IPS-11a (cell line): Measurements from ENCODE around the gene RING1.
"Not testable (repeated sequence)": the region's sequence is repeated elsewhere in the genome, so short reads cannot be mapped to it uniquely, and the experiment has no call there.

ENCODE experiments used
- H3K4me3 ChIP-seq: one replicate; pipeline ENCODE4 v1.5.1; 2013; ENCODE audit warnings: low read depth, low read length, control low read depth

Gene RING1

DNA sequence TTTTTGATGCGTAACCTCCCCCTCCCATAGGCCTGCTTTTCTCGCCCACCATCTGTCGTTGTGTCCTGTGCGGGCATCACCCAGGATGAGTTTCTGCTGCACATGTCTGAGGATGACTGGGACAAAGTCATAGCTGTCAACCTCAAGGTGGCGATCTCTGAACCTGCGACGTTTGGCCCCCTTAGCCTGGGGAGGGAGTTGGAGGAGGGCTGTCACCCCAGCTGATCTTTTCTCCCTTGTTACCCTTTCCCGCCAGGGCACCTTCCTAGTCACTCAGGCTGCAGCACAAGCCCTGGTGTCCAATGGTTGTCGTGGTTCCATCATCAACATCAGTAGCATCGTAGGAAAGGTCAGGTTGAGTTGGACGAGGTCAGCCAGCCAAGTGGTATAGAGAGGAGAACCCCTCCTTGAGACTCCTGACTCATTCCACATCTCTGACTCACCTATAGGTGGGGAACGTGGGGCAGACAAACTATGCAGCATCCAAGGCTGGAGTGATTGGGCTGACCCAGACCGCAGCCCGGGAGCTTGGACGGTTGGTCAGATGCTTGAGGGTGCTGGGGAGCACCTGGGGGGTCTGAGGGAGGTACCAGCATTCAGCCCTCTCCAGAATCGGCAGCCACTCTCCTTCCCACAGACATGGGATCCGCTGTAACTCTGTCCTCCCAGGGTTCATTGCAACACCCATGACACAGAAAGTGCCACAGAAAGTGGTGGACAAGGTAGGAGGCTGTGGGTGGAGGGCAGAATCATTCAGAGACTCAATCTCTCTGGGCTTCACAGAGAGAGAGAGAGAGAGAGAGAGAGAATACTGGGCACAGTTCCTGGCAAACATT is 2.9 kb upstream of the RING1 start:
- H3K4me3 ChIP-seq: peak overlapping the region; percentile 73

GRCh38 chr6:33206027-33206863 is 2.1 kb upstream of the RING1 start:
- no peak overlapping the region for H3K4me3 ChIP-seq

DNA sequence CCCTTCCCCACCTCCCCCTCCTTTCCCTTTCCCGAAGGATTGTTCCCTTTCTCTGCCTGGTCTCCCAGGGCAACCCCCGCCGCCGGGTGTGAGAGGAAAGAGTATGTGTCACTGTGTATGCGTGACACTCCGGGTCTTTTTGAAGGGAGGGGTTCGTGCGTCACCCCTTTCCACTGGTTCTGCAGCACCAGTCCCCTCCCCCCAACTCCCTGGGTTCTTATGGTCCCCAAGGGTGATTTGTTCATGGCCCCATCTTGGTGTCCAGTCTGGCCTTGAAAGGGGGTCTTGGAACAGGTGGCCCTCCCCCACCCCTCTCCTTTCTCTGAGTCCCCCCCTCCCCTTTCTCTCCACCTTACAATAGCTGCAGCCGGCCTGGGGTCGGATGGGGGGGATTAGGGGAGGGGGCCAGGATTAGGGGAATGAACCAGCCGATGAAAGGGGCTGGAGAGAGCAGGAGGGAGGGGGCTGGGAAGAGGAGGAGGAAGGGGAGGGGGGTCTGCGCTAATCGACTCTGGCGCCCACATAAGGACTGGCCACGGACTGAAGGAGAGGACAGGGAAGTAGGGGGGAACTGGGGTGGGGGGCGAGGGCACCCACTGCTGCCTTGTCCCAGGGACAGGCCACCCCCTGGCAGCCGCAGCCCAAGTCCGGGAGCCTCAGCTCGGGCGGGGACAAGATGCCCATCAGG is 1.3 kb upstream of the RING1 start:
- peak overlapping the region; percentile 81 for H3K4me3 ChIP-seq

DNA sequence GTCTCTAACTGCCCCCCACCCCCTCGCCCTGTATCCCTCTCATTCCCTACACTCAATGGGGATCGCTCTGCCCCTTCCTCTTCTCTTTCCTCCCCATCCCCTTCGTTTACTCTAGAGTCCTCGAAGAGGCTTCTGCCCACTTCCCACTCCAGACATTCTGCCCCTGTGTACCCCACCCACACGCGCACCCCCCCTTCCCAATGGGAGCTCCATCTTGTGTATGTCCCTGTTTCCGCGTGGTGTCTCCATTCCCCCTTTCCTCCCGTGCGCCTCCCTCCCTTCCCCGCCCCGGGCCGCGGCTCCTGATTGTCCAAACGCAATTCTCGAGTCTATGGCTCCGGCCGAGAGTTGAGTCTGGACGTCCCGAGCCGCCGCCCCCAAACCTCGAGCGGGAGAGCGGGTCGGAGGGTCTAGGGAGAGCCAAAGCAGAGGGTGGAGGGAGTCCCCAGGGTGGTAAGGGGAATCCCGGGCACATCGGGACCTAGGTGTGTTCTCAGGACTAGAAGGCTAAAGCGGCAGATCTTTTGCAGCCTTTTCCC is 679 bp upstream of the RING1 start:
- H3K4me3 ChIP-seq: peak overlapping the region; percentile 81

- no peak overlapping the region for H3K4me3 ChIP-seq
Measured at GRCh38 chr6:33209856-33210255, 1.6 kb downstream of the RING1 start.

GRCh38 chr6:33211136-33211535 is 2.8 kb downstream of the RING1 start:
- no peak overlapping the region for H3K4me3 ChIP-seq

DNA sequence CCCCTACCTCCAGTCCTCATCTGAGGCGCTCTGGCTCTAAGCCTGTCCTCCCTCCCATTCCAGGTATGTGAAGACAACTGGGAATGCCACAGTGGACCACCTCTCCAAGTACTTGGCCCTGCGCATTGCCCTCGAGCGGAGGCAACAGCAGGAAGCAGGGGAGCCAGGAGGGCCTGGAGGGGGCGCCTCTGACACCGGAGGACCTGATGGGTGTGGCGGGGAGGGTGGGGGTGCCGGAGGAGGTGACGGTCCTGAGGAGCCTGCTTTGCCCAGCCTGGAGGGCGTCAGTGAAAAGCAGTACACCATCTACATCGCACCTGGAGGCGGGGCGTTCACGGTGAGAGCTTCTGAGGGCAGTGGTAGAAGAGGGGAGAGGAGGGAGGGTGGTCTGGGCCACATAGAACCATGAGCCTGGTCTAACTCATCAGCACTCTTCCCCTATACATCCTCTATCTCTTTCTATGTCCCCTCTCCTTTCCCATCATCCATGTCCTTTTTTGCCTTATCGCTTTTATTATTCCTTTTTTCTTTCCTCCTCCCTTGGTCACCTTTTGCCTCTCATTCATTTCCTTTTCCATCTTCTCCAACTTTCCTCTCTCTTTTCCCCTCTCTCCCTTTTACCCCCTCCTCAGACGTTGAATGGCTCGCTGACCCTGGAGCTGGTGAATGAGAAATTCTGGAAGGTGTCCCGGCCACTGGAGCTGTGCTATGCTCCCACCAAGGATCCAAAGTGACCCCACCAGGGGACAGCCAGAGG is 3.5 kb downstream of the RING1 start:
- no peak overlapping the region for H3K4me3 ChIP-seq

DNA sequence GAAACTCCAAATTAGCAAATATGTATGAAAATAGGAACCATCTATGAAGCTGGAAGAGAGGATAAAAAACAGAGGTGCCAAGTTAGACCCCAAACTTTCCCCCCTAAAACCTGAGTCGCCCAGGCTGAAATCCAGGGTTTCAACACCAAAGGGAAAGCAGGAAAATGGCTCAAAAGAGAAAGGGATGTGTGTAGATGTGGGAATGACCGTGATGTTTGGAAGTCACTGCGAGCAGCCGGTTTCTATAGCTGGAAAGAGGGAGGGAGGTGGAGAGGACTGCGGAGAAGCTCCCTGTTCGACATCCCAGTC is 4.5 kb downstream of the RING1 start:
- H3K4me3 ChIP-seq: peak overlapping the region; percentile 56

DNA sequence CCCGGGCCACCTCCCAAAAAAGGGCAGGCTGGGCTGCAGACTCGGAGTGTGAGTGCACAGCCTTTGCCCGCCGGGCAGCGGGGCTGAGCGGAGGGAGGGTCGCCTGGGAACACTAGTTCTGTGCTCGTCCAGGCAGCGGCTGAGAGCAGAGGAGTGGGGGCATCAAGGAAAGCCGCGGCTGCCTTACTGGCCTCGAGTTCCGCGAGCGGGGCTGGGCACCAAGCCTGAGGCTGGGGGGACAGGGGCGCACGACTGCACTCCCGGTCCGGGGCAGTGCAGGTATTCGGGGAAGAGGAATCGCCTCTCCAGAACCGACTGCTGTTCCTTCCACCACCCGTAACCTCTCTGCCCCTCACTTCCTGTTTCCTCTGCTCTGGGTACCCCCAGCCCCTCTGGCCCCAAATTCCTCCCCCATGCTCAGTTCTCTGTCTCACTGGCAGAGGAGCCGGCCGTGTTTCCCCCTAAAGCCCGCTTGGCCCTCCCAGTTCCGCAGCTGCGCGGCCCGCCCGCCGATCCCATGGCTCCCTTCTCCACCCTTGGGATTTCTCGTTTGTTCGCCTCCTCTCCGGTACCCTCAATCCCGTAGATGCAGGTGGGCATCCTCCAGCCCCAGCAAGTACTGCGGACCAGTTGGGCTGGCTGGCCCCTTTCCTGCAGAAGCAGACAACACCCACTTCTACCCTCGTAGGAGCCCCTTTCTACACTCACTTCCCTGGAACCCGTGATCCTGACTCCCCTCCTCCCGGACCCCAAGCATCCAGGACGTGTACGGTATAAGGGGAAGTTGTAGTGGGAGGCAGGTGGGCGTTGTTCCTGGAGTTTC is 5.1 kb downstream of the RING1 start:
- H3K4me3 ChIP-seq: peak overlapping the region; percentile 56

- peak overlapping the region; percentile 56 for H3K4me3 ChIP-seq
Measured at GRCh38 chr6:33213989-33214335, 5.7 kb downstream of the RING1 start.

DNA sequence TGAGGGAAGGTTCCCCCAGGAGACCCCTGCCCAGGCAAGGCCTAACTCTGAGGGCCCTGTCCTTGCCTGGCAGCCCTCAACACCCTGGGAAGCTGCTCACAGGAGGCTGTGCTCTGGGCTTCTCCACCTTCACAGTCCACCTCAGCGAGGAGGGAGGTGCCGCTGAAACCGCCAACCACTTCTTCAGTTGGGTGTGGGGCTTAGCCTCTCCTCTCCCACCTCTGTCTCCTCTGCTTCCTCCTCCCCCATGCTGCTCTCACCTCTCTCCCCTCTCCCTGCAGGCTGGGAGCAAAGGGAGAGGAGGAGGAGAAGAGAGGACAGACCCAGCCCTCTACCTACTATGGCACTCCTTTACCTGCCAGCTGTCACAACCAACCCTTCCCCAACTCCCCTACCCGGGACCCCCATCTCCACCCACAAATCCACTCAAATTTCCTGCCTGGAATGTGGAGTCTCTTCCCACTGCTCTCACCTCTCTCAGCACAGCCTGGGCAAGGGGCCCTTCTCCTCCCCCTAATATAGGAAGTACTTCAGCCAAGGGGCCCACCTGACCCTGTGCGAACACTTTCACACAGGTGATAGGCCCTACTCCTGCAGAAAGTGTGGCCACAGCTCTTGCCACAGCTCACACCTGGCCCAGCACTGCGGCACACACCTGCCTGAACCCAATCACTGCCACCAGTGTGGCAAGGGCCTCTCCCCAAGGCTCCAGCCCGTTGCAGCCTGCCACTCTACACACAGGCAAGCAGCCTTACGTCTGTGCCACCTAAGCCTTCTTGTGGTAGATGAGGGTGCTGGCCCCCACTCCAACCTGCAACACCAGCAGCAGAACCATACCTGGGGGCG is 7.2 kb downstream of the RING1 start:
- H3K4me3 ChIP-seq: no peak overlapping the region

GRCh38 chr6:33216117-33216649 is 7.9 kb downstream of the RING1 start:
- H3K4me3 ChIP-seq: no peak overlapping the region

DNA sequence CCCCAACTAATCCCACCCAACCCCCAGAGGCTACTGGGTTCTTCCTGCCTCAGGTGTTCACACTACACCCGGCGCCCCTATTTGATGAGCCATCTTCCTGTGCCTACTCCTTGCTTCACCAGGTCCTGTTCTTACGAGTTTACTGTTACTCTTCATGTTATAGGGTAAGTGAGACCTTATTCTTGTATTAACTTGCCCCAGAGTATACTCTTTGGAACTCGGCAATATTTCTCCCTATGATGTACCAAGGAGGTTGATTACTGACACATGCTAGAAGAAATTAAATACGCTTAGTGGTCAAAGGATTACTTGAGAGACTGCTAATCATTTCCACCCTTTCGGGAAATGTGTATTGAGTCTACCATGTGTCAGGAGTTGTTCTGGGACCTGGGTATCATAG is 8.9 kb downstream of the RING1 start:
- H3K4me3 ChIP-seq: no peak overlapping the region

GRCh38 chr6:33217681-33218080 is 9.4 kb downstream of the RING1 start:
- H3K4me3 ChIP-seq: no peak overlapping the region

GRCh38 chr6:33226503-33227120 is 18.3 kb downstream of the RING1 start:
- not testable (repeated sequence) for H3K4me3 ChIP-seq

DNA sequence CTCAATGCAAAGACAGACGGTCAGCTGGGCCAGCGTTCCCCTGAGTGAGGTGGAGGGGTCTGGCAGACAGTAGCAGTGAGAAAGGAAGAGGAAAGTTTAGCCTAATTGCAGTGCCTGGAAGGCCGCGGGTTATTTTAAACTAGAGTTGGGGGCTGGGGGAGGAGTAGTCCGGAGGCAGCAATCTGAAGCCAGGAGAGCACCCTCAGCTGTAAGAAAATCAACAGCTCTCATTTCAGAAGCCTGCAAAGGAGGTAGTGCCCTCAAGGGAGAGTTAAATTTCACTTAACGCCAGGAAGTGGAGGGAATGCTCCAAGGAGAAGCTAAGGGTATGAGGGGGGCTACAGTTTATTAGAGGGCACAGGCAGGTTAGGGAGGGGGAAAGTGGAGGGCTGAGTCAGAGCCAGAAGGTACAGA is 26.9 kb downstream of the RING1 start:
- no peak overlapping the region for H3K4me3 ChIP-seq

- H3K4me3 ChIP-seq: no peak overlapping the region
Measured at GRCh38 chr6:33236328-33236727, 28.0 kb downstream of the RING1 start.

GRCh38 chr6:33236852-33237251 is 28.6 kb downstream of the RING1 start:
- H3K4me3 ChIP-seq: no peak overlapping the region
